ENCODE measurements around the gene ETV3.

ETV3 gene

GRCh38 chr1:157141212-157141855, 3.1 kb upstream of the ETV3 start:
- DNase-seq (no peak), ATAC-seq (replicated peaks) (no peak)
- Mint-ChIP-seq H3K9me3 (no peaks in the 10 kb centered on the region), H3K4me3 (no peak overlapping the region), H3K4me1 (ENCODE audit: low read depth in 2 of 2) (peaks cover 22 to 23% of the 10 kb centered on the region in 2 donors), H3K27me3 (no peaks in the 10 kb centered on the region), H3K27ac (no peak overlapping the region), H3K36me3 (ENCODE audit: insufficient read depth) (peaks cover 30% of the 10 kb centered on the region)

GRCh38 chr1:157140063-157140588, 1.9 kb upstream of the ETV3 start:
- Mint-ChIP-seq H3K4me3 (no peak overlapping the region), H3K4me1 (ENCODE audit: low read depth in 2 of 2) (peaks cover 32 to 33% of the 10 kb centered on the region in 2 donors)
- ATAC-seq (replicated peaks) = no peak

GRCh38 chr1:157139052-157139715, 989 bp upstream of the ETV3 start:
- peaks cover 39 to 40% of the 10 kb centered on the region in 2 donors for H3K4me1 Mint-ChIP-seq (ENCODE audit: low read depth in 2 of 2)
- H3K36me3 Mint-ChIP-seq (ENCODE audit: insufficient read depth) = peaks cover 47% of the 10 kb centered on the region
- H3K27ac Mint-ChIP-seq = peak overlapping the region; percentile 97 to 98
- ATAC-seq (replicated peaks) (no peak), DNase-seq (no peak)
- peak overlapping the region; percentile 90 to 98 for H3K4me3 Mint-ChIP-seq
- H3K9me3 Mint-ChIP-seq = no peaks in the 10 kb centered on the region
- H3K27me3 Mint-ChIP-seq = no peaks in the 10 kb centered on the region

More at GRCh38 chr1:157140063-157140588, 1.9 kb upstream of the ETV3 start:
- no peaks in the 10 kb centered on the region for H3K9me3 Mint-ChIP-seq
- no peak for DNase-seq
- no peaks in the 10 kb centered on the region for H3K27me3 Mint-ChIP-seq
- H3K36me3 Mint-ChIP-seq (ENCODE audit: insufficient read depth) = peaks cover 40% of the 10 kb centered on the region
- H3K27ac Mint-ChIP-seq = peak overlapping the region; percentile 11 to 98

GRCh38 chr1:157137408-157138219, 581 bp downstream of the ETV3 start:
- Mint-ChIP-seq H3K4me1 (ENCODE audit: low read depth in 2 of 2) (peaks cover 51 to 56% of the 10 kb centered on the region in 2 donors), H3K36me3 (ENCODE audit: insufficient read depth) (peaks cover 55% of the 10 kb centered on the region), H3K4me3 (peak overlapping the region; percentile 90 to 98), H3K27ac (peak overlapping the region; percentile 97 to 98), H3K9me3 (no peaks in the 10 kb centered on the region), H3K27me3 (no peaks in the 10 kb centered on the region)
- ATAC-seq (replicated peaks) (peak; percentile 9), DNase-seq (peak in 2 of 3 experiments; percentile 15)

GRCh38 chr1:157137046-157137407, 1.2 kb downstream of the ETV3 start:
- DNase-seq (no peak), ATAC-seq (replicated peaks) (no peak)
- Mint-ChIP-seq H3K27ac (peak overlapping the region; percentile 97 to 98), H3K27me3 (no peaks in the 10 kb centered on the region), H3K4me1 (ENCODE audit: low read depth in 2 of 2) (peaks cover 56 to 62% of the 10 kb centered on the region in 2 donors), H3K4me3 (peak overlapping the region; percentile 90 to 98), H3K9me3 (no peaks in the 10 kb centered on the region), H3K36me3 (ENCODE audit: insufficient read depth) (peaks cover 61% of the 10 kb centered on the region)

GRCh38 chr1:157136133-157136532, 2.1 kb downstream of the ETV3 start:
- Mint-ChIP-seq H3K4me3 (peak overlapping the region; percentile 90 to 98), H3K4me1 (ENCODE audit: low read depth in 2 of 2) (peaks cover 63 to 69% of the 10 kb centered on the region in 2 donors), H3K9me3 (no peaks in the 10 kb centered on the region), H3K27me3 (no peaks in the 10 kb centered on the region), H3K27ac (peak overlapping the region in 1 of 2 donors; percentile 98), H3K36me3 (ENCODE audit: insufficient read depth) (peaks cover 69% of the 10 kb centered on the region)
- no peak for DNase-seq
- ATAC-seq (replicated peaks) = no peak

- H3K27ac Mint-ChIP-seq = peak overlapping the region; percentile 85 to 98
- ATAC-seq (replicated peaks) = no peak
- no peak for DNase-seq
- H3K9me3 Mint-ChIP-seq = no peaks in the 10 kb centered on the region
- H3K4me3 Mint-ChIP-seq = peak overlapping the region; percentile 24 to 98
- peaks cover 63 to 69% of the 10 kb centered on the region in 2 donors for H3K4me1 Mint-ChIP-seq (ENCODE audit: low read depth in 2 of 2)
- peaks cover 74% of the 10 kb centered on the region for H3K36me3 Mint-ChIP-seq (ENCODE audit: insufficient read depth)
- H3K27me3 Mint-ChIP-seq = no peaks in the 10 kb centered on the region
Observed at GRCh38 chr1:157135646-157136045, 2.5 kb downstream of the ETV3 start.

- no peak for ATAC-seq (replicated peaks)
- Mint-ChIP-seq H3K4me1 (ENCODE audit: low read depth in 2 of 2) (peaks cover 63 to 69% of the 10 kb centered on the region in 2 donors), H3K36me3 (ENCODE audit: insufficient read depth) (peaks cover 78% of the 10 kb centered on the region), H3K4me3 (peak overlapping the region; percentile 24 to 98), H3K27ac (peak overlapping the region; percentile 85 to 98), H3K27me3 (no peaks in the 10 kb centered on the region), H3K9me3 (no peaks in the 10 kb centered on the region)
- DNase-seq = no peak
Observed at GRCh38 chr1:157135070-157135469, 3.1 kb downstream of the ETV3 start.

- DNase-seq = no peak
- no peak for ATAC-seq (replicated peaks)
- peaks cover 82% of the 10 kb centered on the region for H3K36me3 Mint-ChIP-seq (ENCODE audit: insufficient read depth)
- peak overlapping the region in 1 of 2 donors; percentile 98 for H3K27ac Mint-ChIP-seq
- peaks cover 63 to 67% of the 10 kb centered on the region in 2 donors for H3K4me1 Mint-ChIP-seq (ENCODE audit: low read depth in 2 of 2)
- no peaks in the 10 kb centered on the region for H3K9me3 Mint-ChIP-seq
- H3K4me3 Mint-ChIP-seq = peak overlapping the region in 1 of 2 donors; percentile 64
- H3K27me3 Mint-ChIP-seq = no peaks in the 10 kb centered on the region
Observed at GRCh38 chr1:157134442-157134841, 3.8 kb downstream of the ETV3 start.

GRCh38 chr1:157133426-157133825, 4.8 kb downstream of the ETV3 start:
- no peaks in the 10 kb centered on the region for H3K27me3 Mint-ChIP-seq
- H3K27ac Mint-ChIP-seq = peak overlapping the region in 1 of 2 donors; percentile 98
- ATAC-seq (replicated peaks) (peak; percentile 38), DNase-seq (peak in 2 of 3 experiments; percentile 16 to 23)
- H3K9me3 Mint-ChIP-seq = no peaks in the 10 kb centered on the region
- H3K4me1 Mint-ChIP-seq (ENCODE audit: low read depth in 2 of 2) = peaks cover 55 to 60% of the 10 kb centered on the region in 2 donors
- peak overlapping the region; percentile 53 to 64 for H3K4me3 Mint-ChIP-seq
- peaks cover 83% of the 10 kb centered on the region for H3K36me3 Mint-ChIP-seq (ENCODE audit: insufficient read depth)

- peaks cover 85% of the 10 kb centered on the region for H3K36me3 Mint-ChIP-seq (ENCODE audit: insufficient read depth)
- no peaks in the 10 kb centered on the region for H3K27me3 Mint-ChIP-seq
- H3K4me3 Mint-ChIP-seq = peak overlapping the region; percentile 34 to 64
- ATAC-seq (replicated peaks) (no peak), DNase-seq (no peak)
- peaks cover 55 to 64% of the 10 kb centered on the region in 2 donors for H3K4me1 Mint-ChIP-seq (ENCODE audit: low read depth in 2 of 2)
- peak overlapping the region; percentile 49 to 98 for H3K27ac Mint-ChIP-seq
- no peaks in the 10 kb centered on the region for H3K9me3 Mint-ChIP-seq
Observed at GRCh38 chr1:157132616-157133167, 5.5 kb downstream of the ETV3 start.

GRCh38 chr1:157132111-157132510, 6.1 kb downstream of the ETV3 start:
- Mint-ChIP-seq H3K27ac (peak overlapping the region; percentile 49 to 83), H3K9me3 (no peaks in the 10 kb centered on the region), H3K36me3 (ENCODE audit: insufficient read depth) (peaks cover 85% of the 10 kb centered on the region), H3K4me1 (ENCODE audit: low read depth in 2 of 2) (peaks cover 49 to 59% of the 10 kb centered on the region in 2 donors), H3K27me3 (no peaks in the 10 kb centered on the region), H3K4me3 (peak overlapping the region; percentile 34 to 64)
- ATAC-seq (replicated peaks) (no peak), DNase-seq (no peak)

GRCh38 chr1:157131281-157131680, 6.9 kb downstream of the ETV3 start:
- no peak for DNase-seq
- Mint-ChIP-seq H3K27me3 (no peaks in the 10 kb centered on the region), H3K27ac (peak overlapping the region; percentile 49 to 74), H3K36me3 (ENCODE audit: insufficient read depth) (peaks cover 82% of the 10 kb centered on the region), H3K9me3 (no peaks in the 10 kb centered on the region), H3K4me3 (peak overlapping the region in 1 of 2 donors; percentile 18), H3K4me1 (ENCODE audit: low read depth in 2 of 2) (peaks cover 42 to 55% of the 10 kb centered on the region in 2 donors)
- ATAC-seq (replicated peaks) = no peak

All from effector memory CD8-positive, alpha-beta T cell (primary cell).